Cardiac fibroblast (primary cell): ENCODE data around the gene NT5DC3.
A peak's percentile ranks its signal among the peaks of the same experiment; 100 is the strongest.

ENCODE experiments used
- DNase-seq, 2 donors: peaks; one replicate each; pipeline versions ENCODE4 v3.0.0 to v3.0.0-alpha.2; 2010; ENCODE audit warnings: low read depth in 2 of 2
- H3K4me3 ChIP-seq, 2 donors: replicated peaks in 1 of 2; 1 replicate in 1 of 2; 2 replicates in 1 of 2; pipeline ENCODE4 v1.5.1; 2011; ENCODE audit warnings: low read depth in 2 of 2, low read length in 2 of 2, mild to moderate bottlenecking in 2 of 2, moderate library complexity in 1 of 2
- CTCF ChIP-seq: IDR thresholded peaks from one replicate; pipeline ENCODE4 v1.5.1; 2011; ENCODE audit warnings: low read depth, mild to moderate bottlenecking, low read length, inconsistent platforms

NT5DC3 gene

GRCh38 chr12:103743788-103744187, 97.2 kb downstream of the NT5DC3 start:
- TF ChIP-seq CTCF, result no peak
- DNase-seq, result no peak
- no peak overlapping the region for H3K4me3 ChIP-seq

GRCh38 chr12:103742349-103742932, 98.6 kb downstream of the NT5DC3 start:
- no peak for TF ChIP-seq CTCF
- DNase-seq, result peak; percentile 12 to 32
- H3K4me3 ChIP-seq, result no peak overlapping the region

GRCh38 chr12:103737881-103738280, 103.2 kb downstream of the NT5DC3 start:
- no peak for DNase-seq
- no peak for TF ChIP-seq CTCF
- no peak overlapping the region for H3K4me3 ChIP-seq

- TF ChIP-seq CTCF, result no peak
- no peak for DNase-seq
- no peak overlapping the region for H3K4me3 ChIP-seq
These were observed 104.5 kb downstream of the NT5DC3 start for GRCh38 chr12:103736572-103736971.

GRCh38 chr12:103735291-103735690, 105.7 kb downstream of the NT5DC3 start:
- H3K4me3 ChIP-seq, result no peak overlapping the region
- no peak for TF ChIP-seq CTCF
- DNase-seq, result no peak

DNA sequence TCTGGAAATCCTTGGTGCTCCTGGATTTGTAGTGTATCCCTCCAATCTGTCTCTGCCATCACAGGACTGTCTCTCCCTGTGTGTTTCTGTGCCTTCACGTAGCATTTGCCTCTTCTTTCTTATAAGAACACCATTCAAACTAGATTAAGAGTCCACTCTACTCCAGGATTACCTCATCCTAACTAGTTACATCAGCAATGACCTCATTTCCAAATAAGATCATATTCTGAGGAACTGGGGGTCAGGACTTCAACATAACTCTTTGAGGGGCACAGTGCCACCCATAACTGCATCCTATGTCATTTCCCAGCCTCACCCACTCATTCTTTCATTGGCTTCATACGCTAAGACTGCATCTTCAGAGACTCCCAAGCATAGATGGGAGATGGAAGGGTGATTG, 106.2 kb downstream of the NT5DC3 start:
- TF ChIP-seq CTCF, result no peak
- no peak for DNase-seq
- no peak overlapping the region for H3K4me3 ChIP-seq

- DNase-seq, result no peak
- no peak overlapping the region for H3K4me3 ChIP-seq
- TF ChIP-seq CTCF, result no peak
These were observed 109.5 kb downstream of the NT5DC3 start for GRCh38 chr12:103731539-103731938.
